HG02840 (cell line): ENCODE data around the gene CDCA7L.

Source experiments
- ATAC-seq: cut with Tn5 transposase; IDR thresholded peaks from one replicate; pipeline ENCODE4 v1.9.1; 2021; ENCODE audit warnings: mild to moderate bottlenecking, moderate library complexity, moderate number of reproducible peaks; ENCODE audit not compliant: unreplicated experiment, low FRiP score

CDCA7L gene

GRCh38 chr7:21945454-21946221 is at the start of gene CDCA7L:
CDCA7L (minus strand) TSS chr7:21945899; CDS start chr7:21945804, 95 bp downstream.
- peak; percentile 89 for ATAC-seq

- ATAC-seq: no peak
Observed at GRCh38 chr7:21986096-21986495, 40.4 kb upstream of the CDCA7L start.

- no peak for ATAC-seq
Observed at GRCh38 chr7:21984042-21984441, 38.3 kb upstream of the CDCA7L start.

- no peak for ATAC-seq
Observed at GRCh38 chr7:21983056-21983455, 37.4 kb upstream of the CDCA7L start.

GRCh38 chr7:21981524-21981923 is 35.8 kb upstream of the CDCA7L start:
- ATAC-seq: no peak

- no peak for ATAC-seq
Observed at GRCh38 chr7:21980926-21981500, 35.3 kb upstream of the CDCA7L start.

- ATAC-seq: no peak
Observed at GRCh38 chr7:21972397-21972784, 26.7 kb upstream of the CDCA7L start.

- no peak for ATAC-seq
Observed at GRCh38 chr7:21971780-21972396, 26.2 kb upstream of the CDCA7L start.

GRCh38 chr7:21969822-21970221 is 24.1 kb upstream of the CDCA7L start:
- no peak for ATAC-seq

GRCh38 chr7:21967598-21968003 is 21.9 kb upstream of the CDCA7L start:
- no peak for ATAC-seq

- ATAC-seq: peak; percentile 89
Observed at GRCh38 chr7:21966271-21966670, 20.6 kb upstream of the CDCA7L start.

GRCh38 chr7:21965291-21965690 is 19.6 kb upstream of the CDCA7L start:
- ATAC-seq: no peak

GRCh38 chr7:21962677-21963076 is 17.0 kb upstream of the CDCA7L start:
- no peak for ATAC-seq

GRCh38 chr7:21960922-21961321 is 15.2 kb upstream of the CDCA7L start:
- no peak for ATAC-seq

GRCh38 chr7:21959387-21959776 is 13.7 kb upstream of the CDCA7L start:
- ATAC-seq: no peak

GRCh38 chr7:21953781-21954180 is 8.1 kb upstream of the CDCA7L start:
- ATAC-seq: no peak

GRCh38 chr7:21948887-21949540 is 3.3 kb upstream of the CDCA7L start:
- no peak for ATAC-seq

- ATAC-seq: no peak
Observed at GRCh38 chr7:21948364-21948763, 2.7 kb upstream of the CDCA7L start.

GRCh38 chr7:21947946-21948345 is 2.2 kb upstream of the CDCA7L start:
- ATAC-seq: no peak

- no peak for ATAC-seq
Observed at GRCh38 chr7:21947056-21947455, 1.4 kb upstream of the CDCA7L start.

GRCh38 chr7:21946222-21946709 is 567 bp upstream of the CDCA7L start:
- no peak for ATAC-seq
